OCI-LY7 (cell line): ENCODE data around the gene GADL1. TPM values are rescaled to one million over a fixed set of nuclear protein-coding genes. Genes with fewer than 3 reads are reported as not detected.

Experiments used
- BruUV-seq: library from RNA; stranded (reverse); fragments of 400-500 nt; replicated peaks from 2 replicates; lab custom pipeline; 2021; lab: Mats Ljungman, UMichigan
- CTCF ChIA-PET: fragments of 300-600 bp; sonication (Branson Sonifier 250); formaldehyde crosslinking; loops from one replicate; lab custom pipeline; 2022; ENCODE audit warnings: antibody characterized with exemption; ENCODE audit not compliant: unreplicated experiment; lab: Charles Lee
- POLR2A ChIA-PET: fragments of 300-600 bp; sonication (Branson Sonifier 250); formaldehyde crosslinking; loops from one replicate; lab custom pipeline; 2022; ENCODE audit warnings: antibody characterized with exemption; lab: Charles Lee
- DNase-seq: peaks from one replicate; pipeline ENCODE4 v3.0.0-alpha.2; 2015; ENCODE audit warnings: low spot score
- H2AFZ ChIP-seq: fragments of 200-600 bp; sonication (generic), shearing (Covaris generic); 2 replicates; pipeline ENCODE4 v1.6.1; 2014; ENCODE audit warnings: mild to moderate bottlenecking, antibody characterized with exemption, low read length, moderate library complexity
- H3K27ac ChIP-seq: fragments of 200-600 bp; sonication (generic); 2 replicates; pipeline ENCODE4 v1.5.1; 2014; ENCODE audit warnings: mixed run types, low read depth, mild to moderate bottlenecking, moderate library complexity, low read length, inconsistent platforms; ENCODE audit not compliant: poor library complexity, severe bottlenecking
- H3K36me3 ChIP-seq: fragments of 200-600 bp; sonication (generic); 2 replicates; pipeline ENCODE4 v1.6.1; 2014; ENCODE audit warnings: mild to moderate bottlenecking, antibody characterized with exemption, low read length, moderate library complexity, mixed read lengths; ENCODE audit not compliant: insufficient read depth
- H3K4me1 ChIP-seq: fragments of 200-600 bp; sonication (generic); 2 replicates; pipeline ENCODE4 v1.5.1; 2014; ENCODE audit warnings: mild to moderate bottlenecking, low read length; ENCODE audit not compliant: insufficient read depth, poor library complexity, severe bottlenecking
- H3K4me2 ChIP-seq: fragments of 200-600 bp; sonication (generic); 2 replicates; pipeline ENCODE4 v1.6.1; 2014; ENCODE audit warnings: mild to moderate bottlenecking, low read length
- H3K4me3 ChIP-seq: fragments of 200-600 bp; sonication (generic); 2 replicates; pipeline ENCODE4 v1.5.1; 2014; ENCODE audit warnings: mild to moderate bottlenecking, low read depth, low read length; ENCODE audit not compliant: poor library complexity, severe bottlenecking
- H3K79me2 ChIP-seq: fragments of 200-600 bp; sonication (generic); 2 replicates; pipeline ENCODE4 v1.6.1; 2016; ENCODE audit warnings: low read depth, mild to moderate bottlenecking, low read length, moderate library complexity, mixed read lengths; ENCODE audit not compliant: insufficient read depth
- H3K9me2 ChIP-seq: fragments of 200-600 bp; sonication (generic); 2 replicates; pipeline ENCODE4 v1.6.1; 2016; ENCODE audit warnings: mild to moderate bottlenecking, low read length, mixed read lengths; ENCODE audit not compliant: insufficient read depth
- H3K9me3 ChIP-seq: fragments of 200-600 bp; sonication (generic); 2 replicates; pipeline ENCODE4 v1.6.1; 2014; ENCODE audit warnings: mild to moderate bottlenecking, mixed run types, low read length, mixed read lengths
- H4K20me1 ChIP-seq: fragments of 200-600 bp; sonication (generic); 2 replicates; pipeline ENCODE4 v1.6.1; 2014; ENCODE audit warnings: mild to moderate bottlenecking, antibody characterized with exemption, low read length, moderate library complexity, mixed read lengths; ENCODE audit not compliant: insufficient read depth
- CTCF ChIP-seq: fragments of 200-600 bp; sonication (generic); conservative IDR thresholded peaks from 2 replicates; pipeline ENCODE4 v1.5.1; 2014; ENCODE audit warnings: mild to moderate bottlenecking, antibody characterized with exemption, low read length, moderate library complexity, mixed read lengths
- EZH2phosphoT487 ChIP-seq: fragments of 200-600 bp; sonication (generic); IDR thresholded peaks from 2 replicates; pipeline ENCODE4 v1.6.1; 2018; ENCODE audit warnings: low read depth, borderline replicate concordance, mild to moderate bottlenecking, mixed run types, antibody characterized with exemption, low read length, moderate library complexity, mixed read lengths
- intact Hi-C: fragments of 100-400 bp; cut with micrococcal nuclease; formaldehyde crosslinking; loops from one replicate; pipeline ENCODE4 v1.10.0; 2022; ENCODE audit not compliant: unreplicated experiment
- total RNA-seq, 2 experiments: library from RNA; depleted of rRNA in 1 of 2; stranded (reverse); fragments of >200 nt in 1 of 2; shearing (Covaris generic) in 1 of 2; gene quantifications; 2 replicates each; pipeline ENCODE4 v1.2.3, GENCODE V29; 2014 to 2022

GADL1 gene
- total RNA-seq, 2 experiments from 2014 or later = not detected

- intact Hi-C loops = no loop called here
- no peak overlapping the region for H3K4me3 ChIP-seq
- no peaks in the 10 kb centered on the region for H3K79me2 ChIP-seq
- H3K4me2 ChIP-seq = no peak overlapping the region
- CTCF ChIA-PET = no interaction called here
- no peaks in the 10 kb centered on the region for H3K4me1 ChIP-seq
- POLR2A ChIA-PET = no interaction called here
- BruUV-seq = no TSS peak
- DNase-seq = no peak
- H4K20me1 ChIP-seq = no peaks in the 10 kb centered on the region
- H3K27ac ChIP-seq = no peak overlapping the region
- no peaks in the 10 kb centered on the region for H3K9me2 ChIP-seq
- no peaks in the 10 kb centered on the region for H3K9me3 ChIP-seq
- H3K36me3 ChIP-seq = no peaks in the 10 kb centered on the region
- no peak overlapping the region for H2AFZ ChIP-seq
- TF ChIP-seq EZH2phosphoT487 (no peak), CTCF (no peak)
Observed at GRCh38 chr3:30886888-30887287, 7.6 kb downstream of the GADL1 start.

- Histone ChIP-seq H2AFZ (no peak overlapping the region), H3K9me2 (no peaks in the 10 kb centered on the region), H3K36me3 (no peaks in the 10 kb centered on the region), H3K9me3 (no peaks in the 10 kb centered on the region), H3K4me2 (no peak overlapping the region), H4K20me1 (no peaks in the 10 kb centered on the region), H3K27ac (no peak overlapping the region), H3K79me2 (no peaks in the 10 kb centered on the region), H3K4me1 (no peaks in the 10 kb centered on the region), H3K4me3 (no peak overlapping the region)
- ChIA-PET CTCF (no interaction called here), POLR2A (no interaction called here)
- intact Hi-C loops = no loop called here
- TF ChIP-seq CTCF (no peak), EZH2phosphoT487 (no peak)
- BruUV-seq = no TSS peak
- no peak for DNase-seq
Observed at GRCh38 chr3:30878862-30879261, 15.6 kb downstream of the GADL1 start.

DNA sequence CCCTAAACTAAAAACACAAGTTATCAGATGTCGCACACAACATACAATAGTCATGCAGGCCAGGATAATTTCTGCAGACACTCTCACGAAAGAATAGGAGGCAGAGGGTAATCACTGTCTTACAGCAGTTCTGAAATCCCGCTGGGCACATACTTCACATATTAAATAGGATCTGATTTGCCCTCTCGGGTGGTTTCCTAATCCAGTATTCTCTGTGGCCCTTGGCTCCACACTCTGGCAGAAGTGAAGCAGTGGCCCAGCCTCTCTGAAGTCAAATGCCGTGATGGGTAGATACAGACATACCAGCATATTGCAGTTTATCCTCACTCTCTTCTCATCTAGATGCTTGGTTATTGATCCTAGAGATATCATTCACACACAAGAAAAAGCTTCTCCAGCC is 19.0 kb downstream of the GADL1 start:
- Histone ChIP-seq H3K27ac (no peak overlapping the region), H3K4me1 (no peaks in the 10 kb centered on the region), H3K4me3 (no peak overlapping the region), H3K36me3 (no peaks in the 10 kb centered on the region), H3K4me2 (no peak overlapping the region), H2AFZ (no peak overlapping the region), H4K20me1 (no peaks in the 10 kb centered on the region), H3K9me3 (no peaks in the 10 kb centered on the region), H3K9me2 (no peaks in the 10 kb centered on the region), H3K79me2 (no peaks in the 10 kb centered on the region)
- no peak for DNase-seq
- intact Hi-C loops = no loop called here
- BruUV-seq = no TSS peak
- POLR2A ChIA-PET = interaction anchor here (0.6 kb wide), 2 partner anchors 20 to 38 kb away, joined by 3 to 4 read pairs; no protein-coding TSS in a partner anchor
- no peak for TF ChIP-seq EZH2phosphoT487
- no peak for TF ChIP-seq CTCF
- CTCF ChIA-PET = no interaction called here
